Hepatocyte (in vitro differentiated cells): ENCODE measurements around the gene FOXO6.

ENCODE experiments used
- EZH2 ChIP-seq: fragments of 200-600 bp; sonication (generic); IDR thresholded peaks from 2 replicates; pipeline ENCODE4 v1.6.1; 2016; ENCODE audit warnings: antibody characterized with exemption, mild to moderate bottlenecking, borderline replicate concordance
- EZH2phosphoT487 ChIP-seq: fragments of 200-600 bp; sonication (generic); IDR thresholded peaks from one replicate; pipeline ENCODE4 v1.6.1; 2018; ENCODE audit warnings: antibody characterized with exemption, mild to moderate bottlenecking, low read depth, moderate library complexity; ENCODE audit not compliant: unreplicated experiment, severe bottlenecking
- TF ChIP-seq, protein P1 (sequence below): fragments of 200-600 bp; sonication (generic); IDR thresholded peaks from 2 replicates; pipeline ENCODE4 v1.5.1; 2016; ENCODE audit warnings: antibody characterized with exemption, mild to moderate bottlenecking; ENCODE audit not compliant: poor library complexity

DNA sequence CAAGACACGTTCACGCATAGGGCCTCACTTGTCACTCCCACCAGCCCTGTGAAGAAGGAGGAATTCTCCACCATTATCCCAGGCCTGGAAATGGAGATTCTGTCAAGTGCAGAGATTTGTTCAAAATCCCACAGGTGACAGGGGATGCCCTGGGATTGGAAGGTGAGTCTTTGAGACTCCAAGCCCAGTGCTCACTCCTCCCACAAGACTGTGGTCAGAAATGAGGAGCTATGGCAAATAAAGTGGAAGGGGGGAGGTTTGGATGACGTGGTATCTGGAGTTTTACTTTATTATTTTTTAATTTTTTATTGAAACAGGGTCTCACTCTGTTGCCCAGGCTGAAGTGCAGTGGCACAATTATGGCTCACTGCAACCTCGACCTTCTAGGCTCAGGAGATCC, 12.8 kb upstream of the FOXO6 start:
- TF ChIP-seq, protein P1, sequence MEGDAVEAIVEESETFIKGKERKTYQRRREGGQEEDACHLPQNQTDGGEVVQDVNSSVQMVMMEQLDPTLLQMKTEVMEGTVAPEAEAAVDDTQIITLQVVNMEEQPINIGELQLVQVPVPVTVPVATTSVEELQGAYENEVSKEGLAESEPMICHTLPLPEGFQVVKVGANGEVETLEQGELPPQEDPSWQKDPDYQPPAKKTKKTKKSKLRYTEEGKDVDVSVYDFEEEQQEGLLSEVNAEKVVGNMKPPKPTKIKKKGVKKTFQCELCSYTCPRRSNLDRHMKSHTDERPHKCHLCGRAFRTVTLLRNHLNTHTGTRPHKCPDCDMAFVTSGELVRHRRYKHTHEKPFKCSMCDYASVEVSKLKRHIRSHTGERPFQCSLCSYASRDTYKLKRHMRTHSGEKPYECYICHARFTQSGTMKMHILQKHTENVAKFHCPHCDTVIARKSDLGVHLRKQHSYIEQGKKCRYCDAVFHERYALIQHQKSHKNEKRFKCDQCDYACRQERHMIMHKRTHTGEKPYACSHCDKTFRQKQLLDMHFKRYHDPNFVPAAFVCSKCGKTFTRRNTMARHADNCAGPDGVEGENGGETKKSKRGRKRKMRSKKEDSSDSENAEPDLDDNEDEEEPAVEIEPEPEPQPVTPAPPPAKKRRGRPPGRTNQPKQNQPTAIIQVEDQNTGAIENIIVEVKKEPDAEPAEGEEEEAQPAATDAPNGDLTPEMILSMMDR, result no peak
- no peak for TF ChIP-seq EZH2
- no peak for TF ChIP-seq EZH2phosphoT487
